ENCODE results near the gene HDDC2.

Gene HDDC2

DNA sequence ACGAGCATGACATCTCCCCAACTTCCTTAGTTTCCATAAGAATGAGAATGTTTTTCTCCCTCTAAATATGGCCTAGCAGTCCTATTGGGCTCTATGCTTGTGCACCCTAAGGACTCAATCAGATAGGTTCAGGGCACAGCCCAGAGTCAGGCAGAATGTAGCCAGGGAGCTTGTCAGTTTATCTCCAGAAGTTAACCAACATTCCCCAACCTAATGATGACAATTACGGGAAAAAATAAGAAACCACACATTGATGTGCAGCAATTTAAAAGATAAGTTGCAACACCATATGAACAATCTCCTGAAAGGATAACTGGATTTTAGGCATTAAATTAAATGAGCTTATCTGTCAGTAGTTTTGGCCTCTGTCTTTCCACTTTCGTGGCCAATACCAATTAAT lies 71.1 kb downstream of the HDDC2 start:
- H3K36me3 ChIP-seq (ENCODE audit: control insufficient read depth, low read length): no peaks in the 10 kb centered on the region
- no peaks in the 10 kb centered on the region for H3F3A ChIP-seq (ENCODE audit: control insufficient read depth, insufficient read depth)
- H3K9me2 ChIP-seq (replicated peaks; ENCODE audit: control insufficient read depth, low read length): no peaks in the 10 kb centered on the region
- H3K79me2 ChIP-seq (ENCODE audit: control insufficient read depth, low read length): no peaks in the 10 kb centered on the region
- TF ChIP-seq EZH2phosphoT487 (IDR thresholded peaks at IDR 0.05; ENCODE audit: borderline replicate concordance, low read length): no peak
- TF ChIP-seq, protein P1, sequence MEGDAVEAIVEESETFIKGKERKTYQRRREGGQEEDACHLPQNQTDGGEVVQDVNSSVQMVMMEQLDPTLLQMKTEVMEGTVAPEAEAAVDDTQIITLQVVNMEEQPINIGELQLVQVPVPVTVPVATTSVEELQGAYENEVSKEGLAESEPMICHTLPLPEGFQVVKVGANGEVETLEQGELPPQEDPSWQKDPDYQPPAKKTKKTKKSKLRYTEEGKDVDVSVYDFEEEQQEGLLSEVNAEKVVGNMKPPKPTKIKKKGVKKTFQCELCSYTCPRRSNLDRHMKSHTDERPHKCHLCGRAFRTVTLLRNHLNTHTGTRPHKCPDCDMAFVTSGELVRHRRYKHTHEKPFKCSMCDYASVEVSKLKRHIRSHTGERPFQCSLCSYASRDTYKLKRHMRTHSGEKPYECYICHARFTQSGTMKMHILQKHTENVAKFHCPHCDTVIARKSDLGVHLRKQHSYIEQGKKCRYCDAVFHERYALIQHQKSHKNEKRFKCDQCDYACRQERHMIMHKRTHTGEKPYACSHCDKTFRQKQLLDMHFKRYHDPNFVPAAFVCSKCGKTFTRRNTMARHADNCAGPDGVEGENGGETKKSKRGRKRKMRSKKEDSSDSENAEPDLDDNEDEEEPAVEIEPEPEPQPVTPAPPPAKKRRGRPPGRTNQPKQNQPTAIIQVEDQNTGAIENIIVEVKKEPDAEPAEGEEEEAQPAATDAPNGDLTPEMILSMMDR (IDR thresholded peaks at IDR 0.05; ENCODE audit: low read depth, low read length, poor library complexity, severe bottlenecking): no peak
- H3K4me2 ChIP-seq (ENCODE audit: low read length): no peak overlapping the region
- H3K4me1 ChIP-seq (ENCODE audit: control insufficient read depth, low read length): no peaks in the 10 kb centered on the region
- no peaks in the 10 kb centered on the region for H3K9me3 ChIP-seq (ENCODE audit: control insufficient read depth, insufficient read depth, low read length)
- 0 out of 2 replicates have a peak, but pooled peaks cover 2% of the 10 kb centered on the region for H3K27me3 ChIP-seq (ENCODE audit: control insufficient read depth, low read length)
- no peak overlapping the region for H3K4me3 ChIP-seq (ENCODE audit: low read length)
- no peaks in the 10 kb centered on the region for H4K20me1 ChIP-seq (ENCODE audit: control insufficient read depth, insufficient read depth, low read depth, low read length)
- no peak overlapping the region for H3K27ac ChIP-seq (ENCODE audit: low read depth, low read length)

DNA sequence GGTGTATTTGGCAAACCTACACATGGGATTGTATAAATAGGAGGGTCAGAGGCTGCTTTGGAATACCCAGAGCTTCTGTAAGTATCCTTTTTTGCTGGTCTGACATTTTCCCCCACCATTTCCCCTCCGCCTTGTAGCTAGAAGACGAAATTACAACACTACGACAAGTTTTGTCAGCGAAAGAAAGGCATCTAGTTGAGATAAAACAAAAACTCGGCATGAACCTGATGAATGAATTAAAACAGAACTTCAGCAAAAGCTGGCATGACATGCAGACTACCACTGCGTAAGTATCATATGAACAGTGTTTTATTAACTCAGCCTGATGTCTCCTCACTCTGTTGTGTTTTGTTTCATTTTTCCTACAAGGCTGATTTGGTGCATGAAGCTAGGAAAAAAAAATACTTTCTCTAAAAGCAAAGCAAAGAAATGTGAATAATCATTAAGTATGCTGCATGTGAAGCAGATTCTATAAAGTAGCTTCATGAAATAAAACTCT lies 72.7 kb downstream of the HDDC2 start:
- Histone ChIP-seq H3K4me1 (ENCODE audit: control insufficient read depth, low read length) (no peaks in the 10 kb centered on the region), H3K4me2 (ENCODE audit: low read length) (no peak overlapping the region), H3K27ac (ENCODE audit: low read depth, low read length) (no peak overlapping the region), H3K79me2 (ENCODE audit: control insufficient read depth, low read length) (no peaks in the 10 kb centered on the region), H3K27me3 (ENCODE audit: control insufficient read depth, low read length) (0 out of 2 replicates have a peak, but pooled peaks cover 2% of the 10 kb centered on the region), H3K9me2 (replicated peaks; ENCODE audit: control insufficient read depth, low read length) (no peaks in the 10 kb centered on the region), H4K20me1 (ENCODE audit: control insufficient read depth, insufficient read depth, low read depth, low read length) (no peaks in the 10 kb centered on the region), H3K9me3 (ENCODE audit: control insufficient read depth, insufficient read depth, low read length) (no peaks in the 10 kb centered on the region), H3K4me3 (ENCODE audit: low read length) (no peak overlapping the region), H3K36me3 (ENCODE audit: control insufficient read depth, low read length) (no peaks in the 10 kb centered on the region), H3F3A (ENCODE audit: control insufficient read depth, insufficient read depth) (no peaks in the 10 kb centered on the region)
- no peak for TF ChIP-seq EZH2phosphoT487 (IDR thresholded peaks at IDR 0.05; ENCODE audit: borderline replicate concordance, low read length)
- TF ChIP-seq, protein P1 (IDR thresholded peaks at IDR 0.05; ENCODE audit: low read depth, low read length, poor library complexity, severe bottlenecking): no peak

DNA sequence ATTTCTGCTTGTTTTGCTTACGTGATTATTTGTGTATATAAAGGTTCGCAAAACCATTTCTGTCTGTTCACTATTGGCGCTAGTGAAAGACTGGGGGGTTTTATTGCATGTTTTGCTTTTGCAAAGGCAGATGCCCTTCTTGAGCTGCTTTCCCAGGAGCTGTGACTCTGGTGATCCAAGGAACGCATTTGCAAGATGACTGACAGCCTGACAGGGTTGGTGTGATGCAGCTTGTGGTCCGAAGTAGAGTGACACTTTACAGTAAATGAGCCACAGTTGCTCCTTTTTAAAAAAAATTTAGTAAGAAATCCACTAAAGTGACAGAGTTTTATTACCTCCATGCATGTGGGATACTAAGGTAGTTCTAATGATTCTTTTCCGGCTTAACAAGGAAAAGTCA lies 74.5 kb downstream of the HDDC2 start:
- Histone ChIP-seq H3K36me3 (ENCODE audit: control insufficient read depth, low read length) (no peaks in the 10 kb centered on the region), H3K4me3 (ENCODE audit: low read length) (no peak overlapping the region), H3K79me2 (ENCODE audit: control insufficient read depth, low read length) (no peaks in the 10 kb centered on the region), H3K27ac (ENCODE audit: low read depth, low read length) (no peak overlapping the region), H4K20me1 (ENCODE audit: control insufficient read depth, insufficient read depth, low read depth, low read length) (no peaks in the 10 kb centered on the region), H3F3A (ENCODE audit: control insufficient read depth, insufficient read depth) (no peaks in the 10 kb centered on the region), H3K4me2 (ENCODE audit: low read length) (no peak overlapping the region), H3K9me2 (replicated peaks; ENCODE audit: control insufficient read depth, low read length) (no peaks in the 10 kb centered on the region), H3K9me3 (ENCODE audit: control insufficient read depth, insufficient read depth, low read length) (no peaks in the 10 kb centered on the region), H3K4me1 (ENCODE audit: control insufficient read depth, low read length) (no peaks in the 10 kb centered on the region), H3K27me3 (ENCODE audit: control insufficient read depth, low read length) (0 out of 2 replicates have a peak, but pooled peaks cover 2% of the 10 kb centered on the region)
- TF ChIP-seq EZH2phosphoT487 (IDR thresholded peaks at IDR 0.05; ENCODE audit: borderline replicate concordance, low read length): no peak
- TF ChIP-seq, protein P1 (IDR thresholded peaks at IDR 0.05; ENCODE audit: low read depth, low read length, poor library complexity, severe bottlenecking): no peak
